ENCODE data around the gene SPRN. TPM values are rescaled to one million over a fixed set of nuclear protein-coding genes. Genes with fewer than 3 reads are reported as not detected.

Gene SPRN
- total and polyA plus RNA-seq, 2 experiments from 2014 or later = 0.31 TPM

- H4K20me1 ChIP-seq (replicated peaks; ENCODE audit: insufficient read depth) = no peaks in the 10 kb centered on the region
- no peak overlapping the region for H3K4me2 ChIP-seq
Measured at GRCh38 chr10:133471300-133472109, 47.1 kb upstream of the SPRN start.

More at GRCh38 chr10:133471300-133472109, 47.1 kb upstream of the SPRN start:
- no peaks in the 10 kb centered on the region for H3K79me2 ChIP-seq (replicated peaks; ENCODE audit: insufficient read depth)
- H3K4me3 ChIP-seq = no peak overlapping the region
- no peaks in the 10 kb centered on the region for H3K4me1 ChIP-seq (ENCODE audit: insufficient read depth)
- no peak overlapping the region for H2AFZ ChIP-seq
- no peak overlapping the region for H3K27ac Mint-ChIP-seq
- TF ChIP-seq ZNF331 (CRISPR knock-in tag; IDR thresholded peaks at IDR 0.05; ENCODE audit: low read depth) (no peak), EZH2phosphoT487 (IDR thresholded peaks at IDR 0.05; ENCODE audit: unreplicated experiment) (no peak), CREB1 (CRISPR knock-in tag; IDR thresholded peaks at IDR 0.05; ENCODE audit: low read depth) (no peak), REST (IDR thresholded peaks at IDR 0.05; ENCODE audit: unreplicated experiment) (no peak), ZNF114 (CRISPR knock-in tag; IDR thresholded peaks at IDR 0.05) (no peak), JUNB (IDR thresholded peaks at IDR 0.05; ENCODE audit: unreplicated experiment) (no peak), CTCF (conservative IDR thresholded peaks at IDR 0.05; ENCODE audit: low read depth in 2 of 2) (no peak), NANOG (IDR thresholded peaks at IDR 0.05; ENCODE audit: borderline replicate concordance) (no peak), EZH2 (IDR thresholded peaks at IDR 0.05; ENCODE audit: low read depth, unreplicated experiment) (no peak), POLR2AphosphoS5 (IDR thresholded peaks at IDR 0.05; ENCODE audit: low read depth) (no peak), ETS1 (IDR thresholded peaks at IDR 0.05) (no peak), ZNF462 (CRISPR knock-in tag; IDR thresholded peaks at IDR 0.05) (no peak), STAT1 (IDR thresholded peaks at IDR 0.05; ENCODE audit: unreplicated experiment) (no peak)
- peaks cover 17% of the 10 kb centered on the region; the same call in 2 of the 3 replicates for H3K36me3 Mint-ChIP-seq (ENCODE audit: low read depth)
- H3K4me3 Mint-ChIP-seq = no peak overlapping the region
- H3K4me1 Mint-ChIP-seq = no peaks in the 10 kb centered on the region
- H3K27me3 ChIP-seq (ENCODE audit: insufficient read depth) = no peaks in the 10 kb centered on the region
- H3K27me3 Mint-ChIP-seq (ENCODE audit: insufficient read depth, low read depth, poor library complexity) = peaks cover 9% of the 10 kb centered on the region
- DNase-seq (ENCODE audit: low spot score) = no peak
- no peak overlapping the region for H3K27ac ChIP-seq (ENCODE audit: low read depth)
- 0 out of 2 replicates have a peak, but pooled peaks cover 4% of the 10 kb centered on the region for H3K9me2 ChIP-seq (ENCODE audit: insufficient read depth)
- H3K36me3 ChIP-seq (ENCODE audit: insufficient read depth) = no peaks in the 10 kb centered on the region
- H3F3A ChIP-seq (replicated peaks; ENCODE audit: low read depth) = no peaks in the 10 kb centered on the region
- peaks cover 79% of the 10 kb centered on the region for H3K9me3 Mint-ChIP-seq
- ATAC-seq = no peak

Measured in GM23338 (cell line).